SK-N-SH treated with all-trans-retinoic acid at 6 μM for 48 hours (cell line): Measurements from ENCODE around the gene IDUA.

Source experiments
- CREB5 ChIP-seq: fragments of 250-450 bp; sonication (Bioruptor Pico); IDR thresholded peaks from 2 replicates; pipeline ENCODE4 v1.5.1; 2020; ENCODE audit warnings: low read depth, mild to moderate bottlenecking, moderate library complexity
- GLIS3 ChIP-seq: fragments of 250-450 bp; sonication (Bioruptor Pico); IDR thresholded peaks from 2 replicates; pipeline ENCODE4 v1.5.0; 2020; ENCODE audit warnings: mild to moderate bottlenecking, moderate library complexity
- OSR1 ChIP-seq: fragments of 250-450 bp; sonication (Bioruptor Pico); IDR thresholded peaks from 2 replicates; pipeline ENCODE4 v1.8.0; 2022; ENCODE audit warnings: moderate library complexity, mild to moderate bottlenecking, inconsistent platforms
- PATZ1 ChIP-seq: fragments of 250-450 bp; sonication (Bioruptor Pico); IDR thresholded peaks from 2 replicates; pipeline ENCODE4 v1.8.0; 2020; ENCODE audit warnings: mild to moderate bottlenecking, moderate library complexity, borderline replicate concordance
- PPARA ChIP-seq: fragments of 250-450 bp; sonication (Bioruptor Pico); IDR thresholded peaks from 2 replicates; pipeline ENCODE4 v1.5.0; 2020; ENCODE audit warnings: mild to moderate bottlenecking, borderline replicate concordance
- RARB ChIP-seq: fragments of 250-450 bp; sonication (Bioruptor Pico); IDR thresholded peaks from 2 replicates; pipeline ENCODE4 v1.8.0; 2021; ENCODE audit warnings: mild to moderate bottlenecking, moderate library complexity
- TCF4 ChIP-seq: fragments of 250-450 bp; sonication (Bioruptor Pico); IDR thresholded peaks from 2 replicates; pipeline ENCODE4 v1.8.0; 2021; ENCODE audit warnings: mild to moderate bottlenecking, moderate library complexity, borderline replicate concordance
- TSHZ2 ChIP-seq: fragments of 250-450 bp; sonication (Bioruptor Pico); IDR thresholded peaks from 2 replicates; pipeline ENCODE4 v1.5.0; 2020; ENCODE audit warnings: mild to moderate bottlenecking, moderate library complexity
- ZC3H10 ChIP-seq: fragments of 250-450 bp; sonication (Bioruptor Pico); IDR thresholded peaks from 2 replicates; pipeline ENCODE4 v1.5.1; 2021; ENCODE audit warnings: mild to moderate bottlenecking, moderate library complexity
- ZFP3 ChIP-seq: fragments of 250-450 bp; sonication (Bioruptor Pico); IDR thresholded peaks from 2 replicates; pipeline ENCODE4 v1.5.0; 2020; ENCODE audit warnings: mild to moderate bottlenecking, moderate library complexity
- ZFP30 ChIP-seq: fragments of 450-650 bp; formaldehyde crosslinking; IDR thresholded peaks from 2 replicates; pipeline ENCODE4 v1.5.0; 2022; ENCODE audit warnings: mild to moderate bottlenecking, moderate library complexity
- ZNF70 ChIP-seq: fragments of 450-650 bp; formaldehyde crosslinking; IDR thresholded peaks from 2 replicates; pipeline ENCODE4 v1.5.0; 2020; ENCODE audit warnings: mild to moderate bottlenecking, moderate library complexity

- TF ChIP-seq OSR1 (no peak), PATZ1 (CRISPR knock-in tag) (no peak), ZFP30 (CRISPR knock-in tag) (no peak), CREB5 (CRISPR knock-in tag) (no peak), ZNF70 (CRISPR knock-in tag) (no peak), GLIS3 (no peak), ZFP3 (CRISPR knock-in tag) (no peak), TCF4 (CRISPR knock-in tag) (no peak), RARB (CRISPR knock-in tag) (no peak), PPARA (CRISPR knock-in tag) (no peak), ZC3H10 (CRISPR knock-in tag) (no peak), TSHZ2 (CRISPR knock-in tag) (no peak)
Measured at GRCh38 chr4:982814-983213, 4.0 kb upstream of the IDUA start.
